K562 (cell line): ENCODE measurements around the gene GRAMD2B. TPM values are rescaled to one million over a fixed set of nuclear protein-coding genes. Genes with fewer than 3 reads are reported as not detected.

Source experiments
- BRD9 ChIP-seq: fragments of 450-650 bp; IDR thresholded peaks from 2 replicates; pipeline ENCODE4 v1.6.1; 2018; ENCODE audit warnings: low read depth; ENCODE audit not compliant: partially characterized antibody
- CBX3 ChIP-seq, 2 experiments: IDR thresholded peaks; 1 replicate in 1 of 2; 2 replicates in 1 of 2; pipeline ENCODE4 v1.6.1; 2012; ENCODE audit warnings: inconsistent platforms in 2 of 2, low read length in 2 of 2, borderline replicate concordance in 1 of 2, control low read depth in 1 of 2
- CEBPG ChIP-seq, 3 experiments: fragments of 200-800 bp in 1 of 3; sonication (Bioruptor generic) in 1 of 3; sonication (generic) in 1 of 3; formaldehyde crosslinking in 1 of 3; IDR thresholded peaks in 2 of 3; conservative IDR thresholded peaks in 1 of 3; 2 replicates each; pipeline versions ENCODE4 v1.6.1 to v1.8.0; 2016 to 2022; ENCODE audit warnings: missing compliant biosample characterization in 2 of 3, missing genetic modification characterization in 2 of 3, mild to moderate bottlenecking in 1 of 3, missing genetic modification reagents in 1 of 3
- EGR1 ChIP-seq: fragments of 450-650 bp; conservative IDR thresholded peaks from 2 replicates; pipeline ENCODE4 v1.6.1; 2017; ENCODE audit warnings: mild to moderate bottlenecking
- FOXK2 ChIP-seq, 2 experiments: fragments of 450-650 bp; IDR thresholded peaks in 1 of 2; conservative IDR thresholded peaks in 1 of 2; 2 replicates each; pipeline ENCODE4 v1.6.1; 2016; ENCODE audit warnings: low read depth in 2 of 2, mild to moderate bottlenecking in 1 of 2
- HDGF ChIP-seq: fragments of 450-650 bp; IDR thresholded peaks from 2 replicates; pipeline ENCODE4 v1.6.1; 2016
- MTA2 ChIP-seq: fragments of 450-650 bp; IDR thresholded peaks from 2 replicates; pipeline ENCODE4 v1.6.1; 2016; ENCODE audit warnings: low read depth
- NCOA4 ChIP-seq: fragments of 450-650 bp; IDR thresholded peaks from 2 replicates; pipeline ENCODE4 v1.6.1; 2018; ENCODE audit warnings: mild to moderate bottlenecking; ENCODE audit not compliant: partially characterized antibody
- SMARCA4 ChIP-seq: fragments of 450-650 bp; IDR thresholded peaks from 2 replicates; pipeline ENCODE4 v1.6.1; 2016
- SRSF1 ChIP-seq: fragments of 200-400 bp; formaldehyde crosslinking; IDR thresholded peaks from 2 replicates; pipeline ENCODE4 v1.6.1; 2017; ENCODE audit warnings: mild to moderate bottlenecking, low read depth, low read length, moderate library complexity
- TBP ChIP-seq: optimal IDR thresholded peaks from 2 replicates; pipeline ENCODE3; 2011; ENCODE audit warnings: low read depth, low read length, improper control_type of control experiment
- THRAP3 ChIP-seq: fragments of 450-650 bp; IDR thresholded peaks from 2 replicates; pipeline ENCODE4 v1.6.1; 2016; ENCODE audit warnings: mild to moderate bottlenecking, inconsistent platforms, borderline replicate concordance
- ZNF445 ChIP-seq: fragments of 250-450 bp; sonication (Bioruptor Pico); IDR thresholded peaks from 2 replicates; pipeline ENCODE4 v1.4.0; 2020; ENCODE audit warnings: low read depth, mild to moderate bottlenecking, moderate library complexity
- ZSCAN29 ChIP-seq: fragments of 450-650 bp; IDR thresholded peaks from 2 replicates; pipeline ENCODE4 v1.6.1; 2017
- polyA plus RNA-seq, 8 experiments: library from polyadenylated mRNA; depleted of rRNA in 4 of 8; stranded (reverse) in 5 of 8; unstranded in 3 of 8; fragments of >200 nt; fragmentation: Nextera tagmentation in 2 of 8; fragmentation: Illumina TruSeq in 1 of 8; extraction: Ambion mirVana in 2 of 8; extraction: Trizol in 1 of 8; gene quantifications; 2 replicates each; pipeline versions ENCODE4 v1.2.1 to v1.2.3, GENCODE V29; 2011 to 2014; ENCODE audit warnings: inconsistent platforms in 1 of 8, missing spikeins in 1 of 8
- total RNA-seq, 7 experiments: library from RNA; depleted of rRNA in 6 of 7; stranded (reverse); fragments of >200 nt in 6 of 7; fragmentation: Illumina TruSeq in 2 of 7; extraction: Trizol in 2 of 7; gene quantifications; 2 replicates each; pipeline versions ENCODE4 v1.2.1 to v1.2.3, GENCODE V29; 2011 to 2021; ENCODE audit warnings: low replicate concordance in 1 of 7
- TF ChIP-seq, protein P1 (sequence below): fragments of 450-650 bp; IDR thresholded peaks from 2 replicates; pipeline ENCODE4 v1.6.1; 2018; ENCODE audit warnings: mild to moderate bottlenecking, low read depth; ENCODE audit not compliant: partially characterized antibody
- TF ChIP-seq, protein P2 (sequence below): fragments of 450-650 bp; IDR thresholded peaks from 2 replicates; pipeline ENCODE4 v1.6.1; 2016
- TF ChIP-seq, protein P3 (sequence below): fragments of 450-650 bp; IDR thresholded peaks from 2 replicates; pipeline ENCODE4 v1.6.1; 2014; ENCODE audit warnings: low read depth, mild to moderate bottlenecking, moderate library complexity, borderline replicate concordance
- TF ChIP-seq, protein P4 (sequence below): IDR thresholded peaks from 2 replicates; pipeline ENCODE4 v1.6.1; 2012; ENCODE audit warnings: low read depth, low read length, improper control_type of control experiment, borderline replicate concordance

The GRAMD2B gene
- total and polyA plus RNA-seq, 9 of the 15 experiments (the other 6 are each of a cell fraction or from before 2014, with no cell fraction given): 0.32 to 4.2 (median 1.4) TPM

DNA sequence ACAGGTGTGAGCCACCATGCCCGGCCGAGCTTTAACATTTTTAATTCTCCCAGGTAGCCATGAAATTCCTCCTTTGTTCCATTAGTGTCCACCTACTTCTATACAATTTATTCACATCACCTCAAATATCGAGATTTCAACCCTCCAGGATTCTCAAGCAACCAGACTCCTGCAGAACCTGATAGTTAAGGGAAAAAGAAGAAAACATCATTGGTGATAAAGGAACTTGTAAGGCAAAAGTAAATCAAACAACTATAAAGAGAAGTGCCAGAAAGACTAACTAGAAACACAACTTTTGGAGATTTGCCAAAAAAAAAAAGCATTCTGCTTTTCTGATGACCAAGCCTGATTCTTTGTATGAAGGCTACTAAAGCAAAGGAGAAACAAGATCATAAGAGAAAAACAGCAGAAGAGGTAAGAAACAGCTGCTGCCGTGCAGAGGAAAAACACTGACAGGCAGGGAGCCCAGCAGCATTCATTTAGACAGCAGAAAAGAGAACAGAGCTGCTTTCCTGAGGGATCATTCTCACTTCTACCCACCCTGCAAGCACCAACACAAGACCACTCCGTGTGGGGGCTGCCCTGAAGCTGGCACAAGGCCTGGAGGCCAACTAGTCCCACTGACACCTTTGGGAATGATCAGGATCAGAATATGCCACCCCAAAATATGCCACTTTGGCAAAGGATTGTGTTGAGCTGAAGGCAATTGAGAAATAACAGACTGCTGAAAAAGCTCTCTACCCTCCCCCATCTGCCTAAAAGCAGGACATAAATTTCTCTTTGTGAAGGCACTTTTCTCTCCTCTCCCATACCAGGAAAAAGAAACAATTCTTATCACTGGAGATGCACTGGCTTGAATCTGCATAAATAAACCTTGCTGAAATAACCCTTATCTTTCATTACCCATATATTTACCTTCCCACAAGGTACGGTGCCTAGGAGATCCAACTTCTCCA is 96.7 kb downstream of the GRAMD2B start (continued):
- TF ChIP-seq ZNF445 (CRISPR knock-in tag): no peak
- no peak for TF ChIP-seq FOXK2 (conservative IDR thresholded peaks at IDR 0.05 in 1 of 2, IDR thresholded peaks at IDR 0.05 in 1 of 2; ENCODE audit: low read depth in 2 of 2)
- TF ChIP-seq, protein P1, sequence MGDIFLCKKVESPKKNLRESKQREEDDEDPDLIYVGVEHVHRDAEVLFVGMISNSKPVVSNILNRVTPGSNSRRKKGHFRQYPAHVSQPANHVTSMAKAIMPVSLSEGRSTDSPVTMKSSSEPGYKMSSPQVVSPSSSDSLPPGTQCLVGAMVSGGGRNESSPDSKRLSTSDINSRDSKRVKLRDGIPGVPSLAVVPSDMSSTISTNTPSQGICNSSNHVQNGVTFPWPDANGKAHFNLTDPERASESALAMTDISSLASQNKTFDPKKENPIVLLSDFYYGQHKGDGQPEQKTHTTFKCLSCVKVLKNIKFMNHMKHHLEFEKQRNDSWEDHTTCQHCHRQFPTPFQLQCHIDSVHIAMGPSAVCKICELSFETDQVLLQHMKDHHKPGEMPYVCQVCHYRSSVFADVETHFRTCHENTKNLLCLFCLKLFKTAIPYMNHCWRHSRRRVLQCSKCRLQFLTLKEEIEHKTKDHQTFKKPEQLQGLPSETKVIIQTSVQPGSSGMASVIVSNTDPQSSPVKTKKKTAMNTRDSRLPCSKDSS: no peak
- TF ChIP-seq HDGF: no peak
- TF ChIP-seq ZSCAN29: no peak
- TF ChIP-seq NCOA4: no peak
- TF ChIP-seq BRD9: no peak
- TF ChIP-seq TBP: no peak
- TF ChIP-seq, protein P2, sequence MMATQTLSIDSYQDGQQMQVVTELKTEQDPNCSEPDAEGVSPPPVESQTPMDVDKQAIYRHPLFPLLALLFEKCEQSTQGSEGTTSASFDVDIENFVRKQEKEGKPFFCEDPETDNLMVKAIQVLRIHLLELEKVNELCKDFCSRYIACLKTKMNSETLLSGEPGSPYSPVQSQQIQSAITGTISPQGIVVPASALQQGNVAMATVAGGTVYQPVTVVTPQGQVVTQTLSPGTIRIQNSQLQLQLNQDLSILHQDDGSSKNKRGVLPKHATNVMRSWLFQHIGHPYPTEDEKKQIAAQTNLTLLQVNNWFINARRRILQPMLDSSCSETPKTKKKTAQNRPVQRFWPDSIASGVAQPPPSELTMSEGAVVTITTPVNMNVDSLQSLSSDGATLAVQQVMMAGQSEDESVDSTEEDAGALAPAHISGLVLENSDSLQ: peak; percentile 75
- TF ChIP-seq MTA2: 0 out of 2 replicates have a peak, but pooled peaks have one; percentile 17
- peak; percentile 61 for TF ChIP-seq SMARCA4
- no peak for TF ChIP-seq SRSF1
- TF ChIP-seq, protein P3, sequence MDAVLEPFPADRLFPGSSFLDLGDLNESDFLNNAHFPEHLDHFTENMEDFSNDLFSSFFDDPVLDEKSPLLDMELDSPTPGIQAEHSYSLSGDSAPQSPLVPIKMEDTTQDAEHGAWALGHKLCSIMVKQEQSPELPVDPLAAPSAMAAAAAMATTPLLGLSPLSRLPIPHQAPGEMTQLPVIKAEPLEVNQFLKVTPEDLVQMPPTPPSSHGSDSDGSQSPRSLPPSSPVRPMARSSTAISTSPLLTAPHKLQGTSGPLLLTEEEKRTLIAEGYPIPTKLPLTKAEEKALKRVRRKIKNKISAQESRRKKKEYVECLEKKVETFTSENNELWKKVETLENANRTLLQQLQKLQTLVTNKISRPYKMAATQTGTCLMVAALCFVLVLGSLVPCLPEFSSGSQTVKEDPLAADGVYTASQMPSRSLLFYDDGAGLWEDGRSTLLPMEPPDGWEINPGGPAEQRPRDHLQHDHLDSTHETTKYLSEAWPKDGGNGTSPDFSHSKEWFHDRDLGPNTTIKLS: no peak
- no peak for TF ChIP-seq CEBPG (CRISPR knock-in tag; IDR thresholded peaks at IDR 0.05)
- TF ChIP-seq CEBPG (tag; conservative IDR thresholded peaks at IDR 0.05 in 1 of 2, IDR thresholded peaks at IDR 0.05 in 1 of 2): 0 out of 4 replicates have a peak, but pooled peaks of 1 of the 2 experiments have one; percentile 16
- no peak for TF ChIP-seq EGR1
- TF ChIP-seq, protein P4, sequence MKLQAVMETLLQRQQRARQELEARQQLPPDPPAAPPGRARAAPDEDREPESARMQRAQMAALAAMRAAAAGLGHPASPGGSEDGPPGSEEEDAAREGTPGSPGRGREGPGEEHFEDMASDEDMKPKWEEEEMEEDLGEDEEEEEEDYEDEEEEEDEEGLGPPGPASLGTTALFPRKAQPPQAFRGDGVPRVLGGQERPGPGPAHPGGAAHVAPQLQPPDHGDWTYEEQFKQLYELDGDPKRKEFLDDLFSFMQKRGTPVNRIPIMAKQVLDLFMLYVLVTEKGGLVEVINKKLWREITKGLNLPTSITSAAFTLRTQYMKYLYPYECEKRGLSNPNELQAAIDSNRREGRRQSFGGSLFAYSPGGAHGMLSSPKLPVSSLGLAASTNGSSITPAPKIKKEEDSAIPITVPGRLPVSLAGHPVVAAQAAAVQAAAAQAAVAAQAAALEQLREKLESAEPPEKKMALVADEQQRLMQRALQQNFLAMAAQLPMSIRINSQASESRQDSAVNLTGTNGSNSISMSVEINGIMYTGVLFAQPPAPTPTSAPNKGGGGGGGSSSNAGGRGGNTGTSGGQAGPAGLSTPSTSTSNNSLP: peak; percentile 83; the same call in 1 of the 2 replicates
- no peak for TF ChIP-seq THRAP3
- no peak for TF ChIP-seq CBX3 (IDR thresholded peaks at IDR 0.05; ENCODE audit: borderline replicate concordance in 1 of 2, low read length in 2 of 2)
